IMR-90 (cell line): ENCODE results near the gene PHF5A. TPM values are rescaled to one million over a fixed set of nuclear protein-coding genes. Genes with fewer than 3 reads are reported as not detected.

ENCODE experiments used
- ATAC-seq: fragments of 200-7000 bp; cut with Tn5 transposase; 2 replicates; pipeline ENCODE4 v1.9.1; 2020; ENCODE audit warnings: low read depth, mild to moderate bottlenecking, moderate library complexity
- BruUV-seq: library from RNA; stranded (reverse); fragments of 400-500 nt; replicated peaks from 2 replicates; lab custom pipeline; 2021; lab: Mats Ljungman, UMichigan
- CTCF ChIA-PET: fragments of 300-600 bp; formaldehyde crosslinking; extraction: SDS; loops from one replicate; lab custom pipeline; 2021; ENCODE audit warnings: antibody characterized with exemption; lab: Yijun Ruan, JAX
- POLR2A ChIA-PET: fragments of 300-600 bp; sonication (Branson Sonifier 250); formaldehyde crosslinking; loops from one replicate; lab custom pipeline; 2022; ENCODE audit warnings: antibody characterized with exemption; ENCODE audit not compliant: unreplicated experiment; lab: Charles Lee
- DNase-seq: peaks from one replicate; pipeline ENCODE4 v3.0.0; 2013
- H2AFZ ChIP-seq: replicated peaks from 2 replicates; pipeline ENCODE3; 2013; ENCODE audit warnings: low read length, mild to moderate bottlenecking; ENCODE audit not compliant: poor library complexity
- H2AK5ac ChIP-seq: 2 replicates; pipeline ENCODE4 v1.6.1; 2013; ENCODE audit warnings: low read depth, low read length, inconsistent platforms
- H2AK9ac ChIP-seq: replicated peaks from 2 replicates; pipeline ENCODE3; 2013; ENCODE audit warnings: mild to moderate bottlenecking, low read depth, low read length, moderate library complexity; ENCODE audit not compliant: poor library complexity
- H2BK120ac ChIP-seq: 2 replicates; pipeline ENCODE4 v1.6.1; 2013; ENCODE audit warnings: low read depth, low read length, inconsistent platforms
- H2BK15ac ChIP-seq: 3 replicates; pipeline ENCODE4 v1.6.1; 2013; ENCODE audit warnings: low read depth, low read length, inconsistent platforms
- H2BK20ac ChIP-seq: 2 replicates; pipeline ENCODE4 v1.6.1; 2013; ENCODE audit warnings: low read depth, mild to moderate bottlenecking, inconsistent platforms, low read length, moderate library complexity
- H2BK5ac ChIP-seq: 2 replicates; pipeline ENCODE4 v1.6.1; 2013; ENCODE audit warnings: mild to moderate bottlenecking, low read depth, low read length, inconsistent platforms; ENCODE audit not compliant: poor library complexity, severe bottlenecking
- H3K14ac ChIP-seq: replicated peaks from 2 replicates; pipeline ENCODE4 v1.6.1; 2013; ENCODE audit warnings: low read depth, low read length, inconsistent platforms
- H3K18ac ChIP-seq: 2 replicates; pipeline ENCODE4 v1.6.1; 2013; ENCODE audit warnings: low read depth, low read length, control low read depth
- H3K23ac ChIP-seq: 2 replicates; pipeline ENCODE4 v1.6.1; 2013; ENCODE audit warnings: low read depth, low read length, inconsistent platforms
- H3K27ac ChIP-seq: 2 replicates; pipeline ENCODE4 v1.5.1; 2013; ENCODE audit warnings: mild to moderate bottlenecking, control low read depth, low read length; ENCODE audit not compliant: insufficient read depth
- H3K27me3 ChIP-seq: 2 replicates; pipeline ENCODE4 v1.6.1; 2013; ENCODE audit warnings: low read length; ENCODE audit not compliant: control insufficient read depth, insufficient read depth
- H3K36me3 ChIP-seq: 2 replicates; pipeline ENCODE4 v1.6.1; 2013; ENCODE audit warnings: low read length, mixed read lengths; ENCODE audit not compliant: control insufficient read depth, insufficient read depth
- H3K4ac ChIP-seq: 2 replicates; pipeline ENCODE4 v1.6.1; 2013; ENCODE audit warnings: low read depth, low read length, inconsistent platforms
- H3K4me1 ChIP-seq: 2 replicates; pipeline ENCODE4 v1.6.1; 2013; ENCODE audit warnings: low read length, mixed read lengths; ENCODE audit not compliant: control insufficient read depth, insufficient read depth
- H3K4me2 ChIP-seq: 2 replicates; pipeline ENCODE4 v1.6.1; 2013; ENCODE audit warnings: low read depth, mild to moderate bottlenecking, control low read depth, low read length, moderate library complexity
- H3K4me3 ChIP-seq: 2 replicates; pipeline ENCODE4 v1.5.1; 2013; ENCODE audit warnings: low read depth, mild to moderate bottlenecking, control low read depth, low read length, moderate library complexity; ENCODE audit not compliant: insufficient read depth
- H3K56ac ChIP-seq: 2 replicates; pipeline ENCODE4 v1.6.1; 2013; ENCODE audit warnings: low read length, inconsistent platforms; ENCODE audit not compliant: insufficient read depth; ENCODE audit errors: extremely low read depth
- H3K79me1 ChIP-seq, 2 experiments: 2 replicates each; pipeline ENCODE4 v1.6.1; 2013; ENCODE audit warnings: low read length in 2 of 2, inconsistent platforms in 1 of 2, low read depth in 1 of 2
- H3K9ac ChIP-seq: 2 replicates; pipeline ENCODE4 v1.6.1; 2013; ENCODE audit warnings: low read depth, low read length, control low read depth
- H3K9me1 ChIP-seq: 2 replicates; pipeline ENCODE4 v1.6.1; 2013; ENCODE audit warnings: low read length, inconsistent platforms; ENCODE audit not compliant: insufficient read depth
- H3K9me3 ChIP-seq: 2 replicates; pipeline ENCODE4 v1.6.1; 2013; ENCODE audit warnings: low read length; ENCODE audit not compliant: control insufficient read depth, insufficient read depth
- H4K20me1 ChIP-seq: 2 replicates; pipeline ENCODE4 v1.6.1; 2013; ENCODE audit warnings: low read length, inconsistent platforms; ENCODE audit not compliant: insufficient read depth
- H4K5ac ChIP-seq: 2 replicates; pipeline ENCODE4 v1.6.1; 2013; ENCODE audit warnings: mild to moderate bottlenecking, low read depth, low read length, control low read depth
- H4K8ac ChIP-seq, 2 experiments: 2 replicates each; pipeline ENCODE4 v1.6.1; 2013; ENCODE audit warnings: low read depth in 2 of 2, low read length in 2 of 2, control low read depth in 1 of 2, inconsistent platforms in 1 of 2
- H4K91ac ChIP-seq: 2 replicates; pipeline ENCODE4 v1.6.1; 2013; ENCODE audit warnings: low read depth, low read length, inconsistent platforms; ENCODE audit not compliant: insufficient read depth
- BHLHE40 ChIP-seq: fragments of 150-350 bp; IDR thresholded peaks from 2 replicates; pipeline ENCODE4 v1.6.1; 2016; ENCODE audit warnings: mild to moderate bottlenecking, low read depth, low read length
- CEBPB ChIP-seq: IDR thresholded peaks from 2 replicates; pipeline ENCODE4 v1.6.1; 2012; ENCODE audit warnings: low read depth, low read length, improper control_type of control experiment
- CHD1 ChIP-seq: IDR thresholded peaks from 2 replicates; pipeline ENCODE4 v1.6.1; 2012; ENCODE audit warnings: low read depth, low read length, improper control_type of control experiment
- CTCF ChIP-seq: conservative IDR thresholded peaks from 2 replicates; pipeline ENCODE4 v1.5.1; 2012; ENCODE audit warnings: mild to moderate bottlenecking, low read depth, low read length, improper control_type of control experiment
- ELK1 ChIP-seq: fragments of 150-350 bp; IDR thresholded peaks from 2 replicates; pipeline ENCODE4 v1.6.1; 2016; ENCODE audit warnings: low read depth, mild to moderate bottlenecking, low read length, moderate library complexity, borderline replicate concordance
- FOS ChIP-seq: fragments of 150-350 bp; IDR thresholded peaks from 2 replicates; pipeline ENCODE4 v1.6.1; 2016; ENCODE audit warnings: low read depth, low read length
- MAFK ChIP-seq: IDR thresholded peaks from 2 replicates; pipeline ENCODE4 v1.6.1; 2012; ENCODE audit warnings: low read depth, low read length, improper control_type of control experiment
- MAZ ChIP-seq: IDR thresholded peaks from 2 replicates; pipeline ENCODE4 v1.6.1; 2012; ENCODE audit warnings: low read depth, mild to moderate bottlenecking, low read length, improper control_type of control experiment, moderate library complexity, borderline replicate concordance
- MXI1 ChIP-seq: IDR thresholded peaks from 2 replicates; pipeline ENCODE4 v1.6.1; 2012; ENCODE audit warnings: low read depth, mild to moderate bottlenecking, low read length, moderate library complexity, borderline replicate concordance
- NFE2L2 ChIP-seq: fragments of 150-350 bp; IDR thresholded peaks from 2 replicates; pipeline ENCODE4 v1.6.1; 2016; ENCODE audit warnings: low read depth, mild to moderate bottlenecking, low read length
- POLR2A ChIP-seq: IDR thresholded peaks from 2 replicates; pipeline ENCODE4 v1.6.1; 2012; ENCODE audit warnings: mild to moderate bottlenecking, low read depth, low read length
- RAD21 ChIP-seq: IDR thresholded peaks from 2 replicates; pipeline ENCODE4 v1.6.1; 2012; ENCODE audit warnings: low read length, improper control_type of control experiment
- RCOR1 ChIP-seq: IDR thresholded peaks from 2 replicates; pipeline ENCODE4 v1.6.1; 2012; ENCODE audit warnings: mild to moderate bottlenecking, low read length, improper control_type of control experiment; ENCODE audit not compliant: insufficient replicate concordance
- RFX5 ChIP-seq: IDR thresholded peaks from 2 replicates; pipeline ENCODE4 v1.8.0; 2012; ENCODE audit warnings: low read depth, mild to moderate bottlenecking, low read length, moderate library complexity
- SMC3 ChIP-seq: fragments of 150-350 bp; IDR thresholded peaks from 2 replicates; pipeline ENCODE4 v1.6.1; 2016; ENCODE audit warnings: low read depth, mild to moderate bottlenecking, antibody characterized with exemption, low read length, moderate library complexity
- USF2 ChIP-seq: fragments of 150-350 bp; IDR thresholded peaks from 2 replicates; pipeline ENCODE4 v1.6.1; 2017; ENCODE audit warnings: mild to moderate bottlenecking, antibody characterized with exemption, low read length, low read depth
- WGBS, 2 experiments: methylation state at CpG; one replicate each; pipeline versions ENCODE4 v1.1.5 to v1.1.7; 2013; ENCODE audit warnings: missing lambda C conversion rate in 2 of 2; ENCODE audit not compliant: insufficient read length in 1 of 2; ENCODE audit errors: extremely low coverage in 2 of 2; 5-methylcytosine and 5-hydroxymethylcytosine counted together
- dilution Hi-C: fragments of 300-500 bp; cut with HindIII; formaldehyde crosslinking; loops from one replicate; pipeline ENCODE4 v1.14.3; 2018; ENCODE audit warnings: low sequenced_read_pairs; ENCODE audit not compliant: unreplicated experiment
- in situ Hi-C: fragments of 300-500 bp; cut with MboI; formaldehyde crosslinking; loops from 3 replicates; pipeline ENCODE4 v1.14.3; 2019; ENCODE audit warnings: low sequenced_read_pairs, inconsistent platforms, mixed read lengths
- intact Hi-C: fragments of 100-400 bp; cut with micrococcal nuclease; formaldehyde crosslinking; loops from 2 replicates; pipeline ENCODE4 v1.10.0; 2022
- polyA plus RNA-seq, 3 experiments: library from polyadenylated mRNA; depleted of rRNA; stranded (reverse); fragments of >200 nt; gene quantifications; 2 replicates each; pipeline ENCODE4 v1.2.3, GENCODE V29; 2012; ENCODE audit warnings: low replicate concordance in 1 of 3
- total RNA-seq: library from RNA; depleted of rRNA; stranded (reverse); fragments of >200 nt; gene quantifications from 2 replicates; pipeline ENCODE4 v1.2.3, GENCODE V29; 2012

Gene PHF5A
- total and polyA plus RNA-seq, 2 of the 4 experiments (the other 2 are of a cell fraction) = 50.9 to 54.9 TPM

GRCh38 chr22:41474872-41475451 lies 6.5 kb upstream of the PHF5A start:
- H3K27ac ChIP-seq = no peak overlapping the region
- H3K9me1 ChIP-seq = peaks cover 12% of the 10 kb centered on the region
- H2BK120ac ChIP-seq = no peak overlapping the region
- no peak overlapping the region for H3K56ac ChIP-seq
- peaks cover 2% of the 10 kb centered on the region; the same call in 1 of the 2 replicates for H3K36me3 ChIP-seq
- H3K9ac ChIP-seq = no peak overlapping the region
- no peak overlapping the region for H2AK5ac ChIP-seq
- no peak overlapping the region for H2BK15ac ChIP-seq
- no peak overlapping the region for H2BK5ac ChIP-seq
- H4K8ac ChIP-seq = no peak overlapping the region
- H3K27me3 ChIP-seq = no peaks in the 10 kb centered on the region
- peaks cover 13 to 77% of the 10 kb centered on the region in 2 experiments for H3K79me1 ChIP-seq
- no peak overlapping the region for H3K18ac ChIP-seq
- no peak overlapping the region for H4K5ac ChIP-seq
- no peak overlapping the region for H2AK9ac ChIP-seq
- H4K20me1 ChIP-seq = peaks cover 15% of the 10 kb centered on the region
- no peak overlapping the region for H4K91ac ChIP-seq
- no peak overlapping the region for H3K4ac ChIP-seq
- POLR2A ChIA-PET = no interaction called here
- ATAC-seq = no peak
- no peak overlapping the region for H2AFZ ChIP-seq
- H3K4me1 ChIP-seq = peaks cover 12% of the 10 kb centered on the region
- no peak overlapping the region for H3K4me3 ChIP-seq
- in situ Hi-C loops = no loop called here
- intact Hi-C loops = no loop called here
- DNase-seq = no peak
- H3K4me2 ChIP-seq = no peak overlapping the region
- no peak overlapping the region for H3K23ac ChIP-seq
- no peaks in the 10 kb centered on the region for H3K9me3 ChIP-seq
- no peak overlapping the region for H2BK20ac ChIP-seq
- BruUV-seq = no TSS peak
- dilution Hi-C loops = no loop called here
- CTCF ChIA-PET = no interaction called here
- H3K14ac ChIP-seq = no peak overlapping the region
- WGBS, 2 experiments = 90% methylated on average over 4 of the region's 6 CpGs; no CpG with 5 or more reads in 1 of the 2 experiments
- no peak for TF ChIP-seq USF2
- no peak for TF ChIP-seq BHLHE40
- TF ChIP-seq SMC3 = no peak
- no peak for TF ChIP-seq FOS
- TF ChIP-seq MAZ = no peak
- no peak for TF ChIP-seq RAD21
- no peak for TF ChIP-seq POLR2A
- no peak for TF ChIP-seq MXI1
- TF ChIP-seq CEBPB = no peak
- no peak for TF ChIP-seq RFX5
- TF ChIP-seq NFE2L2 = no peak
- TF ChIP-seq RCOR1 = no peak
- TF ChIP-seq ELK1 = no peak
- TF ChIP-seq MAFK = no peak
- TF ChIP-seq CHD1 = no peak
- TF ChIP-seq CTCF = no peak
